DOHH2 (cell line): ENCODE data around the gene RPS27L.

ENCODE experiments used
- CTCF ChIP-seq: fragments of 200-600 bp; sonication (generic); IDR thresholded peaks from one replicate; pipeline ENCODE4 v1.5.1; 2014; ENCODE audit warnings: antibody characterized with exemption, mild to moderate bottlenecking, low read depth, low read length; ENCODE audit not compliant: poor library complexity, severe bottlenecking
- EZH2phosphoT487 ChIP-seq: fragments of 200-600 bp; sonication (generic); IDR thresholded peaks from 2 replicates; pipeline ENCODE4 v1.6.1; 2017; ENCODE audit warnings: borderline replicate concordance, mild to moderate bottlenecking, antibody characterized with exemption, low read length, moderate library complexity, mixed read lengths

- TF ChIP-seq CTCF = no peak
- TF ChIP-seq EZH2phosphoT487 = no peak
These were observed 15.1 kb upstream of the RPS27L start for GRCh38 chr15:63172376-63172775.
